ENCODE results near the gene ADGRV1. TPM values are rescaled to one million over a fixed set of nuclear protein-coding genes. Genes with fewer than 3 reads are reported as not detected.
"Not testable (repeated sequence)": the region's sequence is repeated elsewhere in the genome, so short reads cannot be mapped to it uniquely, and the experiment has no call there.

Gene ADGRV1
- total RNA-seq, 1 donor from 2014 or later: 474 TPM

- DNase-seq: no peak
Observed at GRCh38 chr5:90657030-90657429, 98.4 kb downstream of the ADGRV1 start.

GRCh38 chr5:90657788-90658187 lies 99.2 kb downstream of the ADGRV1 start:
- DNase-seq: no peak

DNA sequence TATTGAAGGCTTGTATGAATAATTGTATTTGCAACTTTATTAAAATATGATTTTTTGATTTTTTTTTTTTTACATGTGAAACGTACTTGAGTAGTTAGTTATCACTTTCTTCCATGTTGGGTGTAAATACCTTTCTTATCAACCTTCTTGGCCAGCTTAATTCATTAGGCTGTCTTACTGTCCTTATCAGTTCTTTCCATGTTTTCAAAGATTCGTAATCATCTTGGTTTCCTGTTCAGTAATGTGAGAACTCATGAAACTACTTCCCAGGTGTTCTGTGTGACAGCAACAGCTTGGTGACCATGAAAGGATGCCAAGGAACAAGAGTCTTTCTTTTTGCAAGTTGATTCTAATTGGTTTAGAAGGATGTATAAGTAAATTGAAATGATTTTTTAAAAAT lies 100.0 kb downstream of the ADGRV1 start:
- DNase-seq: no peak

DNA sequence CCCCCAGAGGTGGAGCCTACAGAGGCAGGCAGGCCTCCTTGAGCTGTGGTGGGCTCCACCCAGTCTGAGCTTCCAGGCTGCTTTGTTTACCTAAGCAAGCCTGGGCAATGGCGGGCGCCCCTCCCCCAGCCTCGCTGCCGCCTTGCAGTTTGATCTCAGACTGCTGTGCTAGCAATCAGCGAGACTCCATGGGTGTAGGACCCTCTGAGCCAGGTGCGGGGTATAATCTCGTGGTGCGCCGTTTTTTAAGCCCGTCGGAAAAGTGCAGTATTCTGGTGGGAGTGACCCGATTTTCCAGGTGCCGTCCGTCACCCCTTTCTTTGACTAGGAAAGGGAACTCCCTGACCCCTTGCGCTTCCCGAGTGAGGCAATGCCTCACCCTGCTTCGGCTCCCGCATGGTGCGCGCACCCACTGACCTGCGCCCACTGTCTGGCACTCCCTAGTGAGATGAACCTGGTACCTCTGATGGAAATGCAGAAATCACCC lies 109.5 kb downstream of the ADGRV1 start:
- not testable (repeated sequence) for DNase-seq

GRCh38 chr5:90675222-90675621 lies 116.6 kb downstream of the ADGRV1 start:
- DNase-seq: no peak

- no peak for DNase-seq
Observed at GRCh38 chr5:90680921-90681563, 122.4 kb downstream of the ADGRV1 start.

DNA sequence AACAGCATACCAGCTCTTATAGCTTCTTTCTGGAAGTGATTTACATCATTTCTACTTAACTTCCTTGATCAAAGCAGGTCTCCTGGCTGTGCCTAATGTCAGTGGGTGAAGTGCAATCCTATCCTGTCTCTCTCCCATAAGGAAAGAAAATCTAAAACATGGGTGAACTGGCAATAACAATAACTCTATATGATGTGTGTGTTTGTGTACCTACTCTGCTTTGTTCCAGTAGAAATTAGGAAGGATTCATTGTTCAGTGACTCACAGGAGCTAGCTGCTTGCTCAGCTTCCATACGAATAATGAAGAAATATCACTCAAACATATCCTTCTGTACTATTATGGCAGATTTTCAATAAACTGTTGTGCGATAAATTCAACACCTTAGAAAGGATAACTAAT lies 123.7 kb downstream of the ADGRV1 start:
- no peak for DNase-seq

GRCh38 chr5:90685425-90686022 lies 126.9 kb downstream of the ADGRV1 start:
- no peak for DNase-seq

DNA sequence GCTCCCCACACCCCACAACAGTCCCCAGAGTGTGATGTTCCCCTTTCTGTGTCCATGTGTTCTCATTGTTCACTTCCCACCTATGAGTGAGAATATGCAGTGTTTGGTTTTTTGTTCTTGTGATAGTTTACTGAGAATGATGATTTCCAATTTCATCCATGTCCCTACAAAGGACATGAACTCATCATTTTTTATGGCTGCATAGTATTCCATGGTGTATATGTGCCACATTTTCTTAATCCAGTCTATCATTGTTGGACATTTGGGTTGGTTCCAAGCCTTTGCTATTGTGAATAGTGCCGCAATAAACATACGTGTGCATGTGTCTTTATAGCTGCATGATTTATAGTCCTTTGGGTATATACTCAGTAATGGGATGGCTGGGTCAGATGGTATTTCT lies 127.8 kb downstream of the ADGRV1 start:
- DNase-seq: not testable (repeated sequence)

GRCh38 chr5:90687458-90687857 lies 128.9 kb downstream of the ADGRV1 start:
- DNase-seq: not testable (repeated sequence)

DNA sequence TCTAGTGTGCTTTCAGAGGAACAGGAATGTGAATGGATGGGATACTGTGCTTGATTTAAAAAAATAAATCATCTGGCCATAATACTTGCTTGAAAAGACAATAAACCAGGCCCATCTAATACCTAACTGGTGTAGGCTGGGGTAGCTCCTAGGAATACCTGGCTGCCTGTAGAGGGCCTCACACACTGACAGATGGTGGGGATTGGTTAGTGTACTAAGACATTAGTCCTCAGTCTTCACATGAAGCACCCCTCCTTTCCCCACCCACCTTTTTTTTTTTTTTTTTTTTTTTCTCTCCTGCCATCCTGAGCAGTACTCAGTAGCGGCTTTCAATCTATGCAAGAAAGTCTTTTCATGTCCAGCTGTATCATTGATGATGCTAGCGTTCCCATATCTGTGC lies 130.5 kb downstream of the ADGRV1 start:
- DNase-seq: no peak

DNA sequence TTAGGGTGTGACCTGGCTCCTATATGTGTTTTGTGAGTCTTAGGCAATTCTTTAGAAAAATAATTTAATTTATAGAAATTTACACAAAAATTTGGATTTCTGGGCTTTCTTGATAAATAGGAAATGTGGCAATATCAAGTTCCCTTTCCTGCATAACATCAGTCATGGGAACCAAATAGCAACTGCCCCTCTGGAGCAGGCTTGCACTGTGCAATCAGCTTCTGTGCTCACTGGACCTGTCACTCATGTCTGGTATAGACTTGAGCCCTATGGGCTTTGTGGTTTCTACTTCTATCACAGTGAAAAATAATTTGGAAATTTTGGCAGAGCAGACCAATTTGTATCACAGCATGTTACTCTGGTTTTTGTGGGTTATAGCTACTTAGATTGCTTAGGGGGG lies 131.7 kb downstream of the ADGRV1 start:
- no peak for DNase-seq

- no peak for DNase-seq
Observed at GRCh38 chr5:90691533-90691932, 132.9 kb downstream of the ADGRV1 start.

GRCh38 chr5:90696153-90696552 lies 137.6 kb downstream of the ADGRV1 start:
- DNase-seq: no peak

GRCh38 chr5:90700299-90700698 lies 141.7 kb downstream of the ADGRV1 start:
- DNase-seq: no peak

GRCh38 chr5:90703932-90704331 lies 145.3 kb downstream of the ADGRV1 start:
- no peak for DNase-seq

DNA sequence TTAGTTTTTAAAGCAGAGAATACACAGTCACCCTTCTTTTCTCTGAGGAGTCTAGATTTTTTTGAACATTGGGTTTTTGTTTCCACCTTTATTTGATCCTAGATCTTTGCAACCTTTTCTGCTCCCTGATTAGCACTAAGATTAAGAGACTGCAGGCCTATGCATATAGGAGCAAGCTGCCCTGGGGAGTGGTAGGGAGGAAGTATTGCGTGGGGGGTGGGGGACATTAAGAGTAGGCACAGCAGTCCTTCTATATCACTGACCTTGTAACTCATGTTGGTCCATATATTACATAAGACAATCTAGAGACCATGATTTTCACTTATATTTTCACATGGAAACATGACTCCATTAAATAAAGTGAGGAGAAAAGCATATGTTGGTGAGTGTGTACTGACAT lies 149.1 kb downstream of the ADGRV1 start:
- no peak for DNase-seq

GRCh38 chr5:90709323-90710155 lies 150.9 kb downstream of the ADGRV1 start:
- DNase-seq: no peak

- no peak for DNase-seq
Observed at GRCh38 chr5:90718387-90718786, 159.8 kb downstream of the ADGRV1 start.

DNA sequence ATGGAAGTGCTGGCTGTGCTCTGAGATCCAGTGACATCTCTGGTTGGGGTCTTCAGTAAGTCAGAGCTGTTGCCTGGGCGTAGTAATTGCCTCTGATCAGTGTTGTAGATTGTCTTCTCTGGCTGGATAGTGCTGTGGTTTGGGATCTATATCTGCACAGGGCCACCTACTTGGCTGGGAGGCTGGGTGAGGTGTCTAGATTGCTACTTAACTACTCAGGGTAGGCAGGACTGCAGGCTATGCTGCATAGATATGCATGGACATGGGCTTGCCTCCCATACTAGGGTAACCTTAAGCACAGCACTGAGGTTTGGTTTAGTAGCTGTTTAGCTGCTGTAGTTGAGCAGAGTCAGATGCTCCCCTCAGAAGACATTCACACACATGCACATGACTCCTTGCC lies 181.0 kb downstream of the ADGRV1 start:
- no peak for DNase-seq

DNA sequence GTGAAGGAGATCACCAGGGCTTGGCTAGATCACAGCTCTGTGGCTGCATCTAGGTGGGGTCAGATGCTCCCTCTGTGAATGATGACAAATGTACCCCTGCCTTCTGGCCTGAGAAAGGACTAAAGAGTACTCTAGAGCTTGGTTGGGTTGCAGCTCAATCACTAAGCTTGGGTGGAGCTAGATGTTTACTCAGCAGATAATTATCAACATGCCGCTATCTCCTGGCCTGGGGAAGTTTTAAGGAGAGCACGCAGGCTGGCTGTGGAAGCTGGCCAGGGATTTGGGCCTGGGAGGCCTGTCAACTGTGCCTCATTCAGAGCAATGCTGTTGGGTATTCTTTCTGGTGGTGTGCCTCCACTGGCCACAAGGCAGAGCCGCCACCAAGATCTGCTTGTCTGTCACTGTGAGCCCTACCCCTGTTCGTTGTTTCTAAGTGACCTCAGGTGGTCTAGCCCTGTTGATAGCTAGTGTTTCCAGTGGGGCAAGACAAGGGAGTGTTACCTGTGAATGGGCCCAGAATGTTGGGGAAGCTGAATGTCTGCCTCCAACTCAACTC lies 181.7 kb downstream of the ADGRV1 start:
- no peak for DNase-seq

- DNase-seq: no peak
Observed at GRCh38 chr5:90741022-90741564, 182.5 kb downstream of the ADGRV1 start.

DNA sequence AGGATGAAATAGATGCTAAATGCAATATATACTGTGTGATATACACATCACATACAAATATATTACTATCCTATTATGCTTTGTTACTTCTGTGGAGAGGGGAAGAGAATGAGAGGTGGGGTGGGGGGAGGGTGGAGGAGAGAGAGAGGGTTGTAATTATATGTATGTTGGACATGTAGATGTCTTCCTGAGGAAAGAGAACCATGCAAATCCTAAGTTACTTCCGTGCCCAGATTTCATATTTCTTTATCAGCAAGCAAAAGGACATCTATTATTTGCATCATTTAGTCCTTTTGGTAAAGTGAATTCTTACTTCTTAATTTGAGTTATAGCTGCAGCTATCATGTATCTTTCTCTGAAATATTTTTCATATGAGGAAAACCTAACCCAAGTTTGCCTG lies 187.5 kb downstream of the ADGRV1 start:
- no peak for DNase-seq

Measured in occipital lobe (tissue), 2 donors.